Activated CD8-positive, alpha-beta memory T cell treated with anti-CD3 and anti-CD28 coated beads, Interleukin-2, amount 50 U/mL, for 48 hours (primary cell): ENCODE results near the gene FAM200B.
"Not testable (repeated sequence)": the region's sequence is repeated elsewhere in the genome, so short reads cannot be mapped to it uniquely, and the experiment has no call there.

Source experiments
- DNase-seq: peaks from one replicate; pipeline ENCODE4 v3.0.0-alpha.2; 2020

FAM200B gene

DNA sequence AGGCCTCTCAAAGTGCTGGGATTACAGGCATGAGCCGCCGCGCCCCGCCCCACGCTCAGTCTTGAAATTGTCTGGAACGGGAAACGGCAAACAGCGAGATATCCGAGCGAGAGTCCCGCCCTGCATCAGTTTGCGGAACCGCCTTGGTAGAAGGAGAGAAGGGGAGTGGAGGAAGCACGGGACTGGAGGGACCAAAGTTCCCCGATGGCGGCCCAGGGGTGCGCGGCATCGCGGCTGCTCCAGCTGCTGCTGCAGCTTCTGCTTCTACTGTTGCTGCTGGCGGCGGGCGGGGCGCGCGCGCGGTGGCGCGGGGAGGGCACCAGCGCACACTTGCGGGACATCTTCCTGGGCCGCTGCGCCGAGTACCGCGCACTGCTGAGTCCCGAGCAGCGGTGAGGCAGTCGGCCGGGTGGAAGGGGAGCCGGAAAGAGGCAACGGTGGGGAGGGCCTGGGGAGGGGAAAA is 21.3 kb downstream of the FAM200B start, which contains the start of gene BST1:
BST1 (plus strand) TSS at position 125 of the 463 bp plus-strand sequence; CDS start at position 205, 80 bp downstream.
- DNase-seq = peak; percentile 76

DNA sequence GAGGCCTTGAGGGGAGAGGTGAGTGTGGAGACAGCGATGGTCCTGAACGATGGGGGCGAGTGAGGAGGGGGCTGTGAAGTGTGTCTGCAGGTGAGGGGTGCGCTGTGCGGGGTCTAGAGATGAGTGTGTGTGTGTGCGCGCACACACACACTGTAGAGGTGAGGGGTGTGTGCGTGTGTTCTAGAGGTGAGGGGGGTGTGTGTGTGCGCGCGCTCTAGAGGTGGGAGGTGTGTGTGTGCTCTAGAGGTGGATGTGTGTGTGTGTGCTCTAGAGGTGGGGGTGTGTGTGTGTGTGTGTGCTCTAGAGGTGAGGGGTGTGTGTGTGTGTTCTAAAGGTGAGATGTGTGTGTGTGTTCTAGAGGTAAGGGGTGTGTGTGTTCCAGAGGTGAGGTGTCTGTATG is 21.8 kb downstream of the FAM200B start:
- no peak for DNase-seq

DNA sequence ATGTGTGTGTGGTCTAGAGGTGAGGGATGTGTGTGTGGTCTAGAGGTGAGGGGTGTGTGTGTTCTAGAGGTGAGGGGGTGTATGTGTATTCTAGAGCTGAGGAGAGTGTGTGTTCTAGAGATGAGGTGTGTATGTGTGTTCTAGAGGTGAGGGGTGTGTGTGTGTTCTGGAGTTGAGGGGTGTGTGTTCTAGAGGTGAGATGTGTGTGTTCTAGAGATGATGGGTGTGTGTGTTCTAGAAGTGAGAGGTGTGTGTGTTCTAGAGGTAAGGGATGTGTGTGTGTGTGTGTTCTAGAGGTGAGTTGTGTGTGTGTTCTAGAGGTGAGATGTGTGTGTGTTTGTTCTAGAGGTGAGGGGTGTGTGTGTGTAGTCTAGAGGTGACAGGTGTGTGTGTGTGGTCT is 22.5 kb downstream of the FAM200B start:
- no peak for DNase-seq

DNA sequence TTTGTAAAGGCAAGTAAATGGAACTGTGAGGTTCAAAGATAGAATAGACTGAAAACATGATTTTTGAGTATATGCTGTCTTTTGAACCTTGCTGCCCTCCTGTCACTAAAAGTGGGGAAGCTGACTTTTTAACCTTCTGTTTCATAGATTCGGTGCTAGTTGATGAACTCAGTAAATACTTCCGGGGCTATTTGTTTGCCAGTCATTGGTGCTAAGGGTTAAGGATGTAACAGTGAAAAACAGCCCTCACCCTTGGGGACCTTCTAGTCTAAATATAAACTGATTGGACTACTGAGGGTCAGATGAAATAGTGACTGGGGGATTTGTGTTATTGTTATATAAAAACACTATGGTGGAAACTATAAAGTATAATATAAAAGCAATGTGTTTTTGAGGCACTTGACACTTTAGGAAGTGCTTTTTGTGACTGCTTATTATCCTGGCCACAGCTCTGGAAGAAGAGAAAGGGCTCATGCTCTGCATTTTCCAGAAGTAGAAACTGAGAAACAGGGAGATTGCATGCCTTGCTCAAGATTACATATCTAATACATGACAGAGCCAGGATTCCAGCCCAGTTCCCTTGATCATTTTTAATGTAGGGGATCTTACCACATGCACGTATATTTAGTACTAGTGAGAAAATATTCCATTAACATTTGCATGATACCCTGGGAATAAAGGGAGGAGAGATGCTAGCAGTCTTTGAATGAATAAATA is 25.2 kb downstream of the FAM200B start:
- DNase-seq = no peak

DNA sequence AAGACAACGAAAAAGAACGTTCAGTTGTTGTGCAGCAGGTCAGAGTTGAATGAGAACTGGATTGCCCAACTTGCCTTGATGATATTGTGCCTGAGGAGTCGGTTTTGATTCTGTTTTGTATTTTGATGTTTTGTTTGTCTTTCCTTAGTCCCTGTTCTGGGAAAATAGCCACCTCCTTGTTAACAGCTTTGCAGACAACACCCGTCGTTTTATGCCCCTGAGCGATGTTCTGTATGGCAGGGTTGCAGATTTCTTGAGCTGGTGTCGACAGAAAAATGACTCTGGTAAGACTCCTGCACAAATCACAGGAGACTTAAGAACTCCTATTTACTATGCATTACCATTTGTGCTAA is 25.7 kb downstream of the FAM200B start:
- DNase-seq = no peak

DNA sequence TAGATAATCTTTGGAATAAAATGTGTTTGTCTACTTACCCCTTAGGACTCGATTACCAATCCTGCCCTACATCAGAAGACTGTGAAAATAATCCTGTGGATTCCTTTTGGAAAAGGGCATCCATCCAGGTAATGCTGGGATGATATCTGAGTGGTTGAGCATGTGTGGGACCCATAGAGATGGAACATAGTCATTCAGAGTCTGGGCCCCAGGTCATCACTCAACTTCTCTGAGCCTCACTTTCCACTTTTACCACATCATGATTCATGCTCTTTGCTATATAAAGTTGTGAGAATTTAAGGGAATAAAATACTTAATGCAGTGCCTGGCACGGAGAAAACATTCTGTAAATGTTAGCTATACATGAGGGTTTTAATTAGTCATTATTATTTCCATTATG is 30.1 kb downstream of the FAM200B start:
- DNase-seq = no peak

DNA sequence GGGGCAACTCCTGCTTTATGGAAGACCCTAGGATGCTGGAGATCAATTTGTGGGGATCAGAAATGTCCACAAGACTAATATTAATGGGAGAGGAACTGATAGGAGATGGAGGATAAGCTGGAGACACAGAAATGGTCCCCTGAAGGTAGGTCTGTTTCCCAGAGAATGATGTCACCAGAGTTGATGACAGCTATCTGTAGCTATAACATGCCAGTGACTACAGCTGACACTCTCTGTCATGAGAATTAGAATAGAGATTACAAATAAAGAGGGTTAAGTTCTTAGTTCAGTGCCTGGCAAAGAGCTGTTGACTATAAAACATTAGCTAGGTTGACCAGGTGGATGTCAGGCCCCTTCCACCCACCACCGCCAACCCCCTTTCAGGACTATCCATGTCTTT is 30.6 kb downstream of the FAM200B start:
- DNase-seq = no peak

DNA sequence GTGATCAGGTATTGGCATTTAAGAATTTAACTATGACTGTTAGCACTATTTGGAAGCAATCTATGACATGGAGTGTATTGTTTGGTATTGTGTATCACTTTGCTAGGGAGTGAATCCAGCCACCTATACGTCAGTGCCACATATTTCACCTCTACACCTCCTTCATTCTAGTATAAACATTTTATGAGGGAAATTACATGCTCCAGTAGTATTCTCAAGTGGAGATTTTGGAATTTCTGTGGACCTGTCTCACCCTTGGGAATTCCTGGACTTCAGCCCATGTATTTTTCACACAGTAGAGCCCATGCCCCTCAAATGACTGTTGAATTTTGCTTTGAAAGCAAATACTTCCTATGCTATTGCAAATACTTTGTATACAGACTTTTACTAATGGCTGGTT is 32.5 kb downstream of the FAM200B start:
- no peak for DNase-seq

DNA sequence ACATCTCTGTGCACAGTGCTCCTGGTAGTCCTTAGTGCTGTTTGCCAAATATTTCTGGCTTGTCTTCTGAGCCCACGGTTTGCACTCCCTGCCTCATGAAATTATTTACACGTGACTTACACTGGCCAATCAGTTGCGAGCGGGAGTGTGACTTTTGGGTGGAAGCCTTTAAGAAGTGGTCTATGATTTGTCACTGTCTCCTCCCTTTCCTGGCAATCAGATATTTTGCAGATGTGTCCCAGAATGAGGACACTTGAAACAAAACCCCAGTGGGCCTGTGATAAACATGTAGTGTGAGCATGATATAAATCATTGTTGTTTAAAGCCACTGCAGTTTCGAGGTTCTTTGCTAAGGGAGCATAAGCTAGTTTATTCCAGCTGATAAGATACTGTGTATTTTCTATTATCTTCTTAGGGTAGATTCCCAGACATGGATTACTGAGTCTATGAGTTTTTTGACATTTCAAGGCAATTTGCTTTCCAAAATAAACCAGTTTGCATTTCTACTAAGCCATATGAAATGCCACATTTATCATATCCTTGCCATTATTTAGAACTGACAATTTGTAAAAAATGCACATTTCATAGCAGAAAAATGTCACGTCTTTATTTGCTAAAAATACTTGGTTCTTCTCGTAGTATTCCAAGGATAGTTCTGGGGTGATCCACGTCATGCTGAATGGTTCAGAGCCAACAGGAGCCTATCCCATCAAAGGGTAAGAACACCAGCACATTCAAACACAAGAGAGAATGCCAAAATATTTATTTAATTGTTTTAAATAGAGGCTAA is 33.2 kb downstream of the FAM200B start:
- no peak for DNase-seq

DNA sequence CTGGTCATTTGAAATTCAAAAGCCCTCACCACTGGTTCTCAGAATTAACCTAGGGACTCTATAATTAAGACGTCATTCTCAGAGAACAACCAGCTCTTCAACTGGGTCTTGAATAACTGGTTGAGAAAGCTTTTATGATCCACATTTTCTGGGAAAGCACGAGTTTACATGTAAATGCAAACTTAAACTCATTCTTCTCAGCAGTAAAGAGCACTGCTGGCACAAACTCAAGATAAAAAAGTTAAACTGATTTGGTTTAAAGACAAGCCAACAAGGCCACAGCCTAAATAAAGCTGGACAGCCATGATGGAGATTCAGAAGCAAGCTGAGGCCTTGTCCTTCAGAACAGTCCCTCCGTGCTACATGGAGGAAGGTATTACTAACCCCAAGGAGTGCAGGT is 34.5 kb downstream of the FAM200B start:
- DNase-seq = no peak

DNA sequence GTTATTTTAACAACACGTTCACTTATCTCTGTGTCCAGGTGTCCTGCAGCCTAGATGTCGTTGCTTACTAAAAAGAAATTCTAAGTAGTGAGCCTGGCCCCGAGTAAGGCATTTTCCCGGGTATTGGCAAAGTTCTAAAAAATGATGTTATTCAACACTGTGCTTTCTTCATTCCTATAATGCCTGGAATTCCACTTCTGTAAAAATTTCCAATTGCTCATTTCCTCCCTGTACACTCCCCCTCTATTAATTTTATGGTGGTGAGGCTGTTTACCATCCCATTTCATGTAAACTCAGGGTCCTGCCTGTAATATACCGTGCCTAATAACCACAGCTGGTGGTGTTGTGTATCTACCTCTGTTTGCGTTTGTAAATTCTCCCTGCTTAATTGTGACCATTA is 35.5 kb downstream of the FAM200B start:
- DNase-seq = no peak

DNA sequence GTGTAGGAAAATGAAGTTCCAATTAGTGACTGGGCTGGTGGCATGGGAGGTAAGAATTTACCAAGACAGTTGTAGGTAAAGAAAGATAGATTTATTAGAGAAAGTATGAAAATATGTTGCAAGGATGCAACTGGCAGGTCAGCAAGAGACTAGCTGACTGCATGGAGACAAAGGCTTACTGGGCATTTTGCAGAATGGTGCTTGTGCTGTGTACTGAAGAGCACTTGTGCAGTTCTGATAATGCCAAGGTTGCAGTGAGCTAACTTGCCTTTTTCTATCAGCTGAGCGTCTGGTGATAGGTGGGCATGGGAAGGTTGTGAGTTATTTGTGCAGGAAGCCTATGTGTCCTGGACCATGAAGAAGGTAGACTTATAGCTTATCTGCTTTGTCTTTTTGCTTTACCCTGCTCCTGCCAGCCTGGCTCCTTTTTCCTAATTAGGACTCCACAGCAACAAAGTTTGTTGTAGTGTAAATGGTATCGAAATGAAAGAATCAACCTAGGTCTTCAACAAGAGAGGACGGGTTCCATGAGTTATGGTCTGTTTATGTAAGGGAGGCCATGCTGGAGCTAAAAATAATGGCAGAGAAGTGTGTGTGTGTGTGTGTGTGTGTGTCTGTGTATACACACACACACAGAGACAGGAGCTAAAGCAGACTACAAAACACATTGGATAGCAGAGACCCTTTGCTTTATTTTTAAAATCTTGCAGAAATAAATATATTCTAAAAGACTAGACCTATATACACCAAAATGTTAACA is 36.2 kb downstream of the FAM200B start:
- no peak for DNase-seq

DNA sequence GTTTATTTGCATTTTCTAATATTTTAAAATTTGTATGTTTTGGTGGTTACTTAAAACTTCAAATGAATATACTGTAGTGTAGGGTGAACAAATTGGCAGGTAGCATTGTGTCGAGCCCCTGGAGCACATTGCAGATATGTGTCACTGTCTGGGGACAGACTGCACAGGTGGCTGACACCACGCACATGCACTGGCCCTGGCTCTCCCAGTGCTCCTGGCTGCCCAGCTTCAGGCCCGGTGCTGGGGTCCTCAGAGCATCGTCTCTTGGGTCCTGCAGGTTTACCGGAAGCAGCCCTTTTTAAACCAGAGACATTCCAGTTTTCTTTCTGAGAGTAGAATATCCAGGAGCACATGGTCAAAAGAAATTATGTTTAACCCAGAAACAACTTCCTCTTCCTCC is 36.8 kb downstream of the FAM200B start:
- no peak for DNase-seq

DNA sequence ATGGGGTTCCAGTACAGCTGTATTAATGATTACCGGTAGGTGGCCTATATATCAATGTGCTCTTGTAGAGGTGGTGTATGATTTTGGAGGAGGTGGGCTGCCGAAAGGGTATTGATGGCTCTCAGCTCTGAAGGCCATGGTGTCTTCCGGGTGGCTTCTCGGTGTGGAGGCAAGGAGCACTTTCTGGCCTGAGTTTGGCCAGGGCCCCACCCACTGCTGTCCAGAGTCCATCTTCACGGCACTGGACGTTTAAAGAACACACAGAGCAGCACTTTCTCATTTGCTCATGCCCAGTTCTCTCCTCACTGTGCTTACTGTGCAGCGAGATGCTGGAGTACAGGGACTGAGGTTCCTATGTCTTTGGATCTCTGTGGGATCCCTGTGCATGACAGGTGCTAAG is 37.3 kb downstream of the FAM200B start:
- no peak for DNase-seq

DNA sequence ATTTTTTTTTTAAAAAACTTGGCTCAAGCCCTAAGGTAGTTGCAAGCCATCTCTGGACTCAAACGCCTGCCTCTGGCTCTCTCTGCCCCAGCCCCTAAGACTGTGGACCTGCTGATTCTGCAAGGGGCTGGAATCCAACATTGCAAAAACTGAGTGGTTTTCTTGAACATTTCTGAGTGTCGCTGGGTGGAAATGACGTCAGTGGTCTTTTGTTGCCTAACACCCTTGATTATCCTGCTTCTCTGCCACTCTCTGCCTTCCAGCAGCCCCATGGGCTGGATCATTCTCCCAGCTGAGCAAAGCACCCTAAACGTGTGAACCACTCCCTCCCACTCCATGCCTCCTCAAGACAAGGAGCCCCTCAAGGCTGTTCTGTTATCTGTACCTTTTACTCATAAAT is 37.9 kb downstream of the FAM200B start:
- no peak for DNase-seq

DNA sequence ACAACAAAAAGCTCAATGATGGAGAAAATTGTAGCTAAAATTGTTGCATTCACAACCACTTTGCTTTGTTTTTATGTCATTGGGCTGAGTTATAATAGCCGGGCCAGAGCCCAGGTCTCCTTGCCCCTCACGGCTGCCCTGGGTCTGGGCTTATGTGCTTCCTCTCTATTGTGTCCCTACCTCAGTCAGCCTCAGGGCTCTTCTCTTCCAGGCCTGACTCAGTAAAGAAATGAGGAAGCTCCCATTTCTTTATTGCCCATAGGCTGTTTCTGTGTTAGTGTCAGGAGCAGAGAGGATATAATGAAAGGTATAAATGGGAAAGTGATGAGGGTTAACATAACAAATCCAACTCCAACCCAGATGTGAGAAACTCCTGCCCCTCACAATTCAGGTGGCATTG is 39.2 kb downstream of the FAM200B start:
- no peak for DNase-seq

DNA sequence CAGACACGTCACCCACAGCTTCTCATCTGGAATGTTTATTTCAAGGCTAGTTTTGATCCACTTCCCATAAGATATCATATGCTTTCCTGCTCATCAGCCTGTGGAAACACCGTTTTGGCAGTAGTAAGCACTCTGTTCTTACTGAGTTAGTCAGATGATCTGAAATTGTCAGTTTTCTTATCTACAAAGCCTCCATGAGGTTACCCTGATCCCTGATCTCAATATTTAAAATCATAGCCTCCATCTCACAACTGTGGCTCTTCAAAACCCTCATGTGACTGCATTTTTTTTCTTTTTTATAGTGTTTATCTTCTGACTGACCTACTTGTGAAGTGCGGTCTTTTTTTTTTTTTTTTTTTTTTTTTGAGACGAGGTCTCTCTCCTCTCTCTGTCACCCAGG is 44.0 kb downstream of the FAM200B start:
- DNase-seq = no peak

DNA sequence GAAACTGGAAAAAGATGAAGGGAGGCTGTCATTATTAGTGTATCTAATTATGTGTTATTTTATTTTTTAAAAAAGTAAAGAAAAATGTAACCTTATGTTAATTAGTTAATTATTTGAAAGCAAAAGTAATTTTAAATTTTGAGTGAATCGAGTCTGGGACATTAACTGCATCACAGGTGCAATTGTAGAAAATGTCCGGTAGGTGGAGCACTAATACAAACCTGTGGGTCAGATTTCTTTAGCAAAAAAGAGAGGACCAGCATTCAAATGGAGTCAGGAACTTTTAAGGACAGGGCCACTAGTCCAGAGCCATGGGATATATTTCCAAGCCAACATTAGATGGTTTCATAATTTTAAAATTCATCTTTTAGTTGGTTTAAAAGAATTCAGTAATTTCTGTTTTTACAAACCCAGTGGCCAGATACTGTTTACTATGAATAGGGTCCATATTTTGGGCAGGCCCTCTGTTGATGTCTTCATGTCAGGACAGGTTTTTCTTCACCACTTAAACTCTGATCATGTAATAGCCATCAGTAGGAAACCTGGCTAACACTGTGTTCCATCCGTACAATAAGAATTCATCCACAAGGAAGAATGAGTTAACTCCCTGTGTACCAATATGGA is 48.4 kb downstream of the FAM200B start:
- no peak for DNase-seq

DNA sequence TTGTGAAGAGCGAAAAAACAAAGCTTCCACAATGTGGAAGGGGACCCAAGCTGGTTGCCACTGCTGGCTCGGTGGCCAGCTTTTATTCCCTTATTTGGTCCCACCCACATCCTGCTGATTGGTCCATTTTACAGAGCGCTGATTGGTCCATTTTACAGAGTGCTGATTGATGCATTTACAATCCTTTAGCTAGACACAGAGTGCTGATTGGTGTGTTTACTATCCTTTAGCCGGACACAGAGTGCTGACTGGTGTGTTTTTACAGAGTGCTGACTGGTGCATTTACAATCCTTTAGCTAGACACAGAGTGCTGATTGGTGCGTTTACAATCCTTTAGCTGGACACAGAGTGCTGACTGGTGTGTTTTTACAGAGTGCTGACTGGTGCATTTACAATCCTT is 51.4 kb downstream of the FAM200B start:
- not testable (repeated sequence) for DNase-seq

DNA sequence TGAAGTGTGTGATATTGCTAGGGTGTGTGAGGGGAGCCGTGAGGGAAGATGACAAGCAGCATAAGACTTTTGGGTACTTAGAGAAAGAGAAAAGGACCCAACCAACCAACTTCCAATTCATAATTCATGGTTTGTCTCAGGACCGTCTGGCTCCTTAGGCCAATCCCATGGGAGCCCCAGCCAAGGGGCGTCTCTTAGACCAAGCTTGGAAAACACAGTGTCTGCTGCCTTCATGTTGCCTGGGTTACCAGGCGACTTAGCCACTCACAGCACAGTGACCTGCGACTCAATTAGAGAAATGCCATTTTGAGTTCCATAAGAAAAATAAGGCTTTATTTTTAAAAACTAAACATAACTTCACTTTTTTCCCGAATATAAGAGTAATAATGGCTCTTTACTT is 53.9 kb downstream of the FAM200B start:
- DNase-seq = no peak

DNA sequence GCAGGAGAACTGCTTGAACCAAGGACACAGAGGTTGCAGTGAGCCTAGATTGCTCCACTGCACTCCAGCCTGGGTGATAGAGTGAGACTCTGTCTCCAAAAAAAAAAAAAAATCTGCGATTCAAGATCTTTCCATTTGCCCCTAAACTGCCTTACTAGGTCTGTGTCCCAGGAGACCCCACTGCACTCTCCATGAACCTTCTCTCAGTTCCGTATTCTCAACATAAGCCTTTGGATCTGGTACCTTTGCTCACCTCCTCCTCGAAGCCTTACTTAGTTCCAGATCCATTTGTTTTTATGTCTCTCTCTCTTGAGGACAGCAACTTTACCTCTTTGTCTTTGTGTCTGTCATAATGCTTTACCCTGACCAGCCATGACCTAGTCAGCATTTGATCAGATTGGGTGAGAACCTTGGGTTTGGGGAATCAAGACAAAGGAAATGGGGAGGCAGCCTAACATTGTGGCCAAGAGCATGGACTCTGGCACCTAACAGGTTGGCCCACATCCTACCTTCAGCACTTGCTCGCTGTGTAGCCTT is 55.0 kb downstream of the FAM200B start:
- DNase-seq = no peak

DNA sequence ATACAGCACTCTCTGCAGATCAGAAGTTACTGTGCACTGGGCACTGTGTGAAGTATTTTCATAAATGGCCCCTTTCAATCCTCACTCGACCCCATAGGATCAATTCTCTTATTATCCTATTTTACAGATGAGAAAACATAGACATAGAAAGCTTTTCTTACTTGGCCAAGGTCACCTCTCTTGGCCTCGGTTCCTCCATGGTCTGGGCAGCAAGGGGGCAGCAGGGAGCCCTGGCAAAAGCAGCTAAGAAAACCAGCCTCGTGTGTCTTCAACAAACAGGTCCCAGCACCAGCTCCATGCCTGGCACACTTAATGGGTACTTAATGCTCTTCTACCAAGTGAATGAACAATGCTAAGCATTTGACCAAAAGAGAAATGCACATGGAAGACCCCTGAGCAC is 55.6 kb downstream of the FAM200B start:
- no peak for DNase-seq

DNA sequence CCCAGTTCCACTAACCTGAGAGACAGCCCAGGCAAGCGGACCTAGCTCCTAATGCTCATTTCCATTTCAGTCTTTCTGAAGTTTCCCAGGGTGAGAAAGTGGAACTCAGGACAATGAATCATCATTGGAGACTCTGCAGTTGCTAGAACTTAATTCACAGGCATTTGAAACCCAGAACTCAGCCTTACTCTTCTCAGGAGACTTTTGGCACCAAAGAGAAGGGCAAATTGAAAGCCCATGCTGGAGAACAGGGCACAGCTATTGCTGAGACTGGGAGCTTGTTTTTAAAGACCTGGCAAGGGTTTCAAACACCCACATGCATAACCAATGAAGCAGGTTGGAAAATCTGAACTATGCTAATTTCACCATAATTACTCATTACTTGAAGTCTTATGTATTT is 57.2 kb downstream of the FAM200B start:
- no peak for DNase-seq
